ENCODE results near the gene PDCD4. TPM values are rescaled to one million over a fixed set of nuclear protein-coding genes. Genes with fewer than 3 reads are reported as not detected.

The PDCD4 gene
- total RNA-seq, 1 donor from 2014 or later: 79.9 TPM

DNA sequence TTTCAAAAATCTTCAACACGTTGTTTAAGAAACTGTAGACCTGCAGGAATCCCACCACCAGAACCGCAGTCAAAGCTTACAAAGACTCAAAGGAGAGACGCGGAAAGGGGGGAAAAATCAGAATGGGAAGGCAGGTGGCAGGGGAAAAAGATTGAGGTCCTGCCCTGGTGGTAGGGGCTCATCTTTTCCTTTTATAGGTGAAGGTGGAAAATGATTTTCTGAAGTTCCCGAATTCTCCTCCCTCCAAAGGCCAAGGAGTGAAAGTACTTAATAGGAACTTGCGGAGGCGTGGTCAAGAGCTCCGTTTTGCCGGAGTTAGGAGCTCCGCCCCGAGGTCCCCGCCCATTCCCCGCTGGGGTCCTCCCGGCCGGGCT is 46.5 kb downstream of the PDCD4 start:
- H2AFZ ChIP-seq (ENCODE audit: low read depth, low read length): peak overlapping the region; percentile 54

DNA sequence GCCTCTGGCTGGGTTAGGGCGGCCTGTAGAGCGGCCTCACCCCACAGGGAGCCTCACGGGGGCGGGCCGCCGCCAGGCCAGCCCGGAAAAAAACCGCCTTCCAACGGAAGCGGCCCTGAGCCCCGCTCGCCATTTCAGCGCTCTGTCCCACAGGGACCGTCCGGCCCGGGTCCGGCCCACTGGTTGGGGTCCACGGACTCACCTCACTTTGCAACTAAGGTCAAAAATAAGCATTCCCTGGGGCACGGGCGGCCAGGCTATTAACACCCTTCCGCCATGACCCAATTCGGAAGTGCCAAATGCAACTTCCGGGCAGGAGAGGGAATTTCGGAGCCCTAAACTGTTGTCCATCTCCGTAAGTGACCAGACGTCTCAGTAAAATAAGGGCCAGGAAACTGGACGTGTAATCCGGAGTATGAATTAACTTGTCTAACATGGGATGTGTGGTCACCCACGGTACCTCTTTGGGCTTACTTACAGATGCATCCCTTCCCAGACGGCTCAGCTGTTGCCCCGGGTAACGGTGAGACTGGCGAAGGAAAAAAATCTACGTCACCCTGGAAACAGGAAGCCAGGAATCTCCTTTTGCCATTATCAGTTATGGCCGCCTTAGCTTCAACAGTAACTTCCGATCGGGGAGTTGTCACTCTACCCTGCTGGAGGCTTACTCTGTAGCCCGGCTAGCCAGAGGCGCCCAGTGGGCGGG is 47.1 kb downstream of the PDCD4 start, which contains the start of gene BBIP1:
BBIP1 (minus strand) TSS at position 538 of the 706 bp plus-strand sequence. CDS start 1,023 bp downstream, outside the sequence.
- Histone ChIP-seq H3K9ac (ENCODE audit: low read length) (peak within 1 kb of the TSS; percentile 96), H3K27ac (ENCODE audit: low read depth, low read length) (peak within 1 kb of the TSS; percentile 99), H3K4me3 (ENCODE audit: insufficient read depth, low read depth, low read length) (peak within 1 kb of the TSS; percentile 97), H3K4me2 (ENCODE audit: low read length) (peak within 1 kb of the TSS; percentile 93), H2AFZ (ENCODE audit: low read depth, low read length) (peak within 1 kb of the TSS; percentile 83), H4K20me1 (ENCODE audit: insufficient read depth, low read length) (peaks cover 28% of the 10 kb centered on the region), H3K27me3 (ENCODE audit: insufficient read depth, low read length) (no peaks in the 10 kb centered on the region), H3K36me3 (ENCODE audit: insufficient read depth, low read length) (no peaks in the 10 kb centered on the region), H3K9me3 (ENCODE audit: insufficient read depth, low read depth, low read length) (no peaks in the 10 kb centered on the region), H3K4me1 (ENCODE audit: insufficient read depth, low read length) (peaks cover 20% of the 10 kb centered on the region), H3K79me2 (ENCODE audit: insufficient read depth, low read length) (peaks cover 40% of the 10 kb centered on the region)
- Mint-ChIP-seq H3K36me3 (ENCODE audit: low read depth, unreplicated experiment) (no peaks in the 10 kb centered on the region), H3K4me1 (ENCODE audit: low read depth, unreplicated experiment) (peaks cover 25% of the 10 kb centered on the region), H3K27me3 (ENCODE audit: low read depth, unreplicated experiment) (no peaks in the 10 kb centered on the region), H3K27ac (ENCODE audit: unreplicated experiment) (peak within 1 kb of the TSS; percentile 99), H3K9me3 (ENCODE audit: unreplicated experiment) (no peaks in the 10 kb centered on the region), H3K4me3 (ENCODE audit: unreplicated experiment) (peak within 1 kb of the TSS; percentile 100)
- TF ChIP-seq EZH2 (IDR thresholded peaks at IDR 0.05; ENCODE audit: insufficient read depth, low read length): no peak
- TF ChIP-seq CTCF (IDR thresholded peaks at IDR 0.05; ENCODE audit: insufficient read depth, low read depth, low read length): no peak
- DNase-seq (ENCODE audit: low read depth) (peak; percentile 100), FAIRE-seq (peak; percentile 79)

More for the DNA sequence above, 46.5 kb downstream of the PDCD4 start:
- Mint-ChIP-seq H3K4me3 (ENCODE audit: unreplicated experiment) (peak overlapping the region; percentile 98), H3K4me1 (ENCODE audit: low read depth, unreplicated experiment) (peaks cover 22% of the 10 kb centered on the region), H3K27me3 (ENCODE audit: low read depth, unreplicated experiment) (no peaks in the 10 kb centered on the region), H3K9me3 (ENCODE audit: unreplicated experiment) (no peaks in the 10 kb centered on the region), H3K27ac (ENCODE audit: unreplicated experiment) (peak overlapping the region; percentile 91), H3K36me3 (ENCODE audit: low read depth, unreplicated experiment) (no peaks in the 10 kb centered on the region)
- no peak for FAIRE-seq
- Histone ChIP-seq H3K27me3 (ENCODE audit: insufficient read depth, low read length) (no peaks in the 10 kb centered on the region), H3K36me3 (ENCODE audit: insufficient read depth, low read length) (no peaks in the 10 kb centered on the region), H3K9me3 (ENCODE audit: insufficient read depth, low read depth, low read length) (no peaks in the 10 kb centered on the region), H4K20me1 (ENCODE audit: insufficient read depth, low read length) (peaks cover 24% of the 10 kb centered on the region), H3K4me1 (ENCODE audit: insufficient read depth, low read length) (peaks cover 20% of the 10 kb centered on the region), H3K79me2 (ENCODE audit: insufficient read depth, low read length) (peaks cover 34% of the 10 kb centered on the region), H3K4me3 (ENCODE audit: insufficient read depth, low read depth, low read length) (peak overlapping the region; percentile 87), H3K9ac (ENCODE audit: low read length) (peak overlapping the region; percentile 96), H3K27ac (ENCODE audit: low read depth, low read length) (peak overlapping the region; percentile 99), H3K4me2 (ENCODE audit: low read length) (peak overlapping the region; percentile 93)
- TF ChIP-seq EZH2 (IDR thresholded peaks at IDR 0.05; ENCODE audit: insufficient read depth, low read length) (no peak), CTCF (IDR thresholded peaks at IDR 0.05; ENCODE audit: insufficient read depth, low read depth, low read length) (no peak)
- peak; percentile 91 for DNase-seq (ENCODE audit: low read depth)

Data from astrocyte (in vitro differentiated cells and primary cell).